Inflammatory macrophage (primary cell): ENCODE measurements around the gene OR2A2.

Experiments used
- DNase-seq, 2 donors: peaks; one replicate each; pipeline ENCODE4 v3.0.0-alpha.2; 2020 to 2022

OR2A2 gene

DNA sequence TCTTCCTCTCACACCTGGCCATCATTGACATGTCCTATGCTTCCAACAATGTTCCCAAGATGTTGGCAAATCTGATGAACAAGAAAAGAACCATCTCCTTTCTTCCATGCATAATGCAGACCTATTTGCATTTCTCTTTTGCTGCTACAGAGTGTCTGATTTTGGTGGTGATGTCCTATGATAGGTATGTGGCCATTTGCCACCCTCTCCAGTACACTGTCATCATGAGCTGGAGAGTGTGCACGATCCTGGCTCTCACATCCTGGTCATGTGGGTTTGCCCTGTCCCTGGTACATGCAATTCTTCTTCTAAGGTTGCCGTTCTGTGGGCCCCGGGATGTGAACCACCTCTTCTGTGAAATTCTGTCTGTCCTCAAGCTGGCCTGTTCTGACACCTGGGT, 32.8 kb downstream of the OR2A2 start:
- no peak for DNase-seq

DNA sequence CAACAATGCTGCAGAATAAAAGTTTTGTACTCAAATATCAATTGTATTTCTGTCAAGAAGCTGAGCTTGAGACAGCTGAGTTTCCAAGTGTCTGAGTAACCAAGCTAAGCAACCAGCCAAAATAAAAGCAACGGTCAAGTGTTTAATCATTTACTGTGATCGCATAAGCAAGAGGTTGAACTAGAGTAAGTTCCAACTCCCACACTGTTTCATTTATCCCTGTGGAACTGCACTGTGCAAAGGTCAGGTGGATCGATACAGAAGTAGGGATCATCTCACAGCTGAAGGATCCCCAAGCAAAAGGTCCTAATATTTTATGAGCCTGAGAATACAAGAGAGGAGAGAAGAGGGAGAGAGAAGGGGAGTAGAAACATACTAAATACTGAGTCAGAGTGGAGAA, 35.0 kb downstream of the OR2A2 start:
- DNase-seq: no peak

DNA sequence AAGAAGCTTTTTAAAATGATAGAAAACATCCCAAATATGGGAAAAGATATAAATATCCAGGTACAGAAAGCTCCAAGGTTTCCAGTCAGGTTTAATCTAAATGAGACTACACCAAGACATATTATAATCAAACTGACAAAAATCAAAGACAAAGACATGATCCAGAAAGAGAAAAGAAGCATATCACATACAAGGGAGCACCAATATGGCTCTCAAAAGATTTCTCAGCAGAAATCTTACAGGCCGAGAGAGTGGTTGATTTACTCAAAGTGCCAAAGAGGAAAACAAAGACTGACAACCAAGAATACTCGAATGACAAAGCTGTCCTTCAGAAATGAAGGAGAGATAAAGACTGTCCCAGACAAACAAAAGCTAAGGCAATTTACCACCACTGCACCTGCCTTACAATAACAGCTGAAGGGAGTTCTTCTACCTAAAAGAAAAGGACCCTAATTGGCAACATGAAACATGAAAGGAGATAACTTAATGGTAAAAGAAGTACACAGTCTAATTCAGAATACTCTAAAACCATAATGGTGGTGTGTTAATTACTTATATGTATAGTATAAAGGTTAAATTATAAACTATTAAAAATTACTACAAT, 38.9 kb downstream of the OR2A2 start:
- no peak for DNase-seq

DNA sequence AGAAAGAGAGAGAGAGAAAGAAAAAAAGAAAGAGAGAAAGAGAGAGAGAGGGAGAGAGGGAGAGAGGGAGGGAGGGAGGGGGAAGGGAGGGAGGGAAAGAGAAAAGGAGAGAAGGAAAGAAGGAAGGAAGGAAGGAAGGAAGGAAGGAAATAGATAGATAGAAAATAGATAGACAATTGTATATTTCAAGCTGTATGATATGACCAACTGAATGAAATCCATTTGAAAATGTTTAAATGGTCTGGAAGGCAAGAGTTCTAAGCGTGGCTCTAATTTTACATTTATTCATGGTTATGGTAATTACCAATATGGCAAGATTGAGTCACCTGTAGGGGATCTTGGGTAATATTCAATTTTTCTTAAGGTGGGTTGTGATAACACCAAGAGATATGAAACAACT, 49.5 kb downstream of the OR2A2 start:
- DNase-seq: no peak
